Ishikawa (cell line): ENCODE data around the gene PMS1.

Source experiments
- CEBPB ChIP-seq: IDR thresholded peaks from 2 replicates; pipeline ENCODE4 v1.6.1; 2012
- CREB1 ChIP-seq: IDR thresholded peaks from 2 replicates; pipeline ENCODE4 v1.6.1; 2012; ENCODE audit warnings: low read depth
- EGR1 ChIP-seq: IDR thresholded peaks from 2 replicates; pipeline ENCODE4 v1.6.1; 2012
- EP300 ChIP-seq: IDR thresholded peaks from 2 replicates; pipeline ENCODE4 v1.6.1; 2012; ENCODE audit warnings: borderline replicate concordance
- FOXM1 ChIP-seq: IDR thresholded peaks from 2 replicates; pipeline ENCODE4 v1.6.1; 2012; ENCODE audit warnings: low read depth, borderline replicate concordance
- MAX ChIP-seq: IDR thresholded peaks from 2 replicates; pipeline ENCODE4 v1.6.1; 2012
- NFIC ChIP-seq: IDR thresholded peaks from 2 replicates; pipeline ENCODE4 v1.6.1; 2012
- RAD21 ChIP-seq: IDR thresholded peaks from 2 replicates; pipeline ENCODE4 v1.6.1; 2012; ENCODE audit warnings: low read depth
- REST ChIP-seq: IDR thresholded peaks from 2 replicates; pipeline ENCODE4 v1.6.1; 2012; ENCODE audit warnings: low read depth, mild to moderate bottlenecking
- TAF1 ChIP-seq: IDR thresholded peaks from 2 replicates; pipeline ENCODE4 v1.6.1; 2012; ENCODE audit warnings: low read depth, mild to moderate bottlenecking
- TCF12 ChIP-seq: IDR thresholded peaks from 2 replicates; pipeline ENCODE4 v1.6.1; 2012; ENCODE audit warnings: low read depth
- TEAD4 ChIP-seq: IDR thresholded peaks from 2 replicates; pipeline ENCODE4 v1.6.1; 2012
- USF1 ChIP-seq: IDR thresholded peaks from 2 replicates; pipeline ENCODE4 v1.6.1; 2012
- YY1 ChIP-seq: IDR thresholded peaks from 2 replicates; pipeline ENCODE4 v1.6.1; 2012; ENCODE audit warnings: low read depth
- ZBTB7A ChIP-seq: IDR thresholded peaks from 2 replicates; pipeline ENCODE4 v1.6.1; 2012; ENCODE audit warnings: low read depth

Gene PMS1

GRCh38 chr2:189783927-189784867 is at the start of gene PMS1, which contains the start of gene ORMDL1:
TSS of gene PMS1 (plus strand) at chr2:189784450. CDS start at chr2:189791810, 7,360 bp downstream.
TSS of gene ORMDL1 (minus strand) at chr2:189784339. CDS start at chr2:189782595, 1,744 bp downstream.
- TF ChIP-seq FOXM1 (no peak), USF1 (peak; percentile 19), CEBPB (no peak), CREB1 (0 out of 2 replicates have a peak, but pooled peaks have one; percentile 20), YY1 (peak; percentile 37; the same call in 1 of the 2 replicates), ZBTB7A (peak; percentile 85; the same call in 1 of the 2 replicates), TCF12 (peak; percentile 64; the same call in 1 of the 2 replicates), REST (no peak), NFIC (no peak), TEAD4 (no peak), MAX (peak; percentile 80), EP300 (no peak; the same call in 1 of the 2 replicates), RAD21 (no peak), TAF1 (peak; percentile 83; the same call in 1 of the 2 replicates), EGR1 (0 out of 2 replicates have a peak, but pooled peaks have one; percentile 21)

GRCh38 chr2:189751080-189751658 is 33.1 kb upstream of the PMS1 start:
- TF ChIP-seq RAD21 (peak; percentile 47), FOXM1 (no peak)

- TF ChIP-seq TEAD4 = no peak
- no peak for TF ChIP-seq NFIC
- no peak for TF ChIP-seq TCF12
- TF ChIP-seq FOXM1 = no peak
- no peak for TF ChIP-seq EP300
Observed at GRCh38 chr2:189756311-189756952, 27.8 kb upstream of the PMS1 start.

- TF ChIP-seq YY1 (no peak), NFIC (no peak), RAD21 (no peak), ZBTB7A (no peak), REST (no peak), USF1 (no peak), CEBPB (no peak), FOXM1 (no peak), TEAD4 (no peak), CREB1 (no peak), TCF12 (no peak), EGR1 (no peak), EP300 (no peak), MAX (no peak), TAF1 (no peak)
Observed at GRCh38 chr2:189762229-189762550, 22.1 kb upstream of the PMS1 start.

- peak; percentile 73 for TF ChIP-seq CREB1
- no peak for TF ChIP-seq CEBPB
- TF ChIP-seq TEAD4 = 0 out of 2 replicates have a peak, but pooled peaks have one; percentile 15
- TF ChIP-seq EGR1 = no peak
- 0 out of 2 replicates have a peak, but pooled peaks have one; percentile 22 for TF ChIP-seq TCF12
- TF ChIP-seq USF1 = peak; percentile 92
- no peak for TF ChIP-seq FOXM1
- TF ChIP-seq TAF1 = peak; percentile 80; the same call in 1 of the 2 replicates
- TF ChIP-seq MAX = peak; percentile 86
Observed at GRCh38 chr2:189762551-189763298, 21.5 kb upstream of the PMS1 start, which contains the start of gene OSGEPL1. TSS of gene OSGEPL1 (minus strand) at chr2:189762792. CDS start at chr2:189761640, 1,152 bp downstream.
